H1 (cell line): ENCODE data around the gene RXFP1. TPM values are rescaled to one million over a fixed set of nuclear protein-coding genes. Genes with fewer than 3 reads are reported as not detected.

ENCODE experiments used
- CTCF ChIA-PET: fragments of 300-600 bp; sonication (Branson Sonifier 250); formaldehyde crosslinking; loops from one replicate; lab custom pipeline; 2021; ENCODE audit not compliant: partially characterized antibody; lab: Charles Lee
- POLR2A ChIA-PET: fragments of 300-600 bp; sonication (Branson Sonifier 250); formaldehyde crosslinking; loops from one replicate; lab custom pipeline; 2021; ENCODE audit warnings: inconsistent platforms; ENCODE audit not compliant: partially characterized antibody; lab: Charles Lee
- DNase-seq, 2 experiments: peaks; one replicate each; pipeline versions ENCODE4 v3.0.0 to v3.0.0-alpha.2; 2010 to 2022; ENCODE audit warnings: low spot score in 2 of 2, low read depth in 1 of 2, mixed read lengths in 1 of 2
- FAIRE-seq: peaks from 2 replicates; lab custom pipeline; 2011; peaks lifted over from hg19 to GRCh38; lab: Jason Lieb, UNC
- H2AFZ ChIP-seq: 2 replicates; pipeline ENCODE4 v1.8.1; 2012; ENCODE audit warnings: low read length, inconsistent platforms
- H2AK5ac ChIP-seq: 2 replicates; pipeline ENCODE4 v1.6.1; 2013; ENCODE audit warnings: low read depth, low read length
- H2BK120ac ChIP-seq: replicated peaks from 2 replicates; pipeline ENCODE3; 2013; ENCODE audit warnings: low read depth, low read length, inconsistent platforms
- H2BK12ac ChIP-seq: 2 replicates; pipeline ENCODE4 v1.6.1; 2013; ENCODE audit warnings: low read depth, low read length
- H2BK15ac ChIP-seq: 2 replicates; pipeline ENCODE4 v1.6.1; 2013; ENCODE audit warnings: low read length
- H2BK20ac ChIP-seq: 2 replicates; pipeline ENCODE4 v1.6.1; 2013; ENCODE audit warnings: low read length
- H2BK5ac ChIP-seq: 2 replicates; pipeline ENCODE4 v1.6.1; 2013; ENCODE audit warnings: low read depth, low read length
- H3K14ac ChIP-seq: 2 replicates; pipeline ENCODE4 v1.6.1; 2013; ENCODE audit warnings: inconsistent platforms; ENCODE audit not compliant: insufficient read length
- H3K18ac ChIP-seq: 2 replicates; pipeline ENCODE4 v1.6.1; 2013; ENCODE audit warnings: low read length; ENCODE audit errors: extremely low read depth
- H3K23ac ChIP-seq: 2 replicates; pipeline ENCODE4 v1.6.1; 2013; ENCODE audit warnings: inconsistent platforms; ENCODE audit not compliant: insufficient read length
- H3K23me2 ChIP-seq: 2 replicates; pipeline ENCODE4 v1.6.1; 2013; ENCODE audit warnings: low read depth, low read length
- H3K27ac ChIP-seq: 2 replicates; pipeline ENCODE4 v1.6.1; 2011; ENCODE audit warnings: low read depth, low read length, inconsistent platforms
- H3K27me3 ChIP-seq, 4 experiments: replicated peaks in 1 of 4; 1 replicate in 1 of 4; 2 replicates in 3 of 4; pipeline versions ENCODE4 v1.6.1 to v1.8.1; 2011 to 2013; ENCODE audit warnings: low read length in 3 of 4, mild to moderate bottlenecking in 3 of 4, inconsistent platforms in 2 of 4, mixed read lengths in 2 of 4, moderate library complexity in 1 of 4; ENCODE audit not compliant: control insufficient read depth in 3 of 4, insufficient read depth in 3 of 4; ENCODE audit errors: extremely low read depth in 1 of 4
- H3K36me3 ChIP-seq, 4 experiments: 2 replicates each; pipeline versions ENCODE4 v1.6.1 to v1.8.1; 2011 to 2013; ENCODE audit warnings: mild to moderate bottlenecking in 4 of 4, low read length in 3 of 4, moderate library complexity in 2 of 4, control low read depth in 1 of 4, inconsistent platforms in 1 of 4; ENCODE audit not compliant: insufficient read depth in 4 of 4, control insufficient read depth in 2 of 4
- H3K4ac ChIP-seq: replicated peaks from 2 replicates; pipeline ENCODE3; 2013; ENCODE audit warnings: low read length, low read depth, mixed read lengths, inconsistent platforms; ENCODE audit not compliant: insufficient read length
- H3K4me1 ChIP-seq, 4 experiments: replicated peaks in 1 of 4; 1 replicate in 1 of 4; 2 replicates in 3 of 4; pipeline versions ENCODE4 v1.6.1 to v1.8.1; 2011 to 2013; ENCODE audit warnings: low read length in 3 of 4, inconsistent platforms in 2 of 4, mixed read lengths in 1 of 4; ENCODE audit not compliant: insufficient read depth in 4 of 4, control insufficient read depth in 3 of 4
- H3K4me2 ChIP-seq, 2 experiments: 2 replicates each; pipeline versions ENCODE4 v1.6.1 to v1.8.1; 2011 to 2013; ENCODE audit warnings: low read depth in 2 of 2, low read length in 2 of 2, control low read depth in 1 of 2, inconsistent platforms in 1 of 2, mild to moderate bottlenecking in 1 of 2; ENCODE audit not compliant: insufficient read depth in 1 of 2
- H3K4me3 ChIP-seq, 4 experiments: fragments of 200-600, 300-600 bp in 1 of 4; sonication (generic), shearing (Covaris generic), sonication (Bioruptor Twin) in 1 of 4; 2 replicates each; pipeline versions ENCODE4 v1.5.1 to v1.8.1; 2011 to 2016; ENCODE audit warnings: low read length in 4 of 4, low read depth in 3 of 4, control low read depth in 2 of 4, inconsistent platforms in 2 of 4, mild to moderate bottlenecking in 2 of 4, mixed read lengths in 1 of 4, moderate library complexity in 1 of 4; ENCODE audit not compliant: insufficient read depth in 2 of 4; ENCODE audit errors: extremely low read depth in 1 of 4
- H3K56ac ChIP-seq: replicated peaks from 2 replicates; pipeline ENCODE3; 2013; ENCODE audit warnings: low read depth, mild to moderate bottlenecking, mixed read lengths, low read length, inconsistent platforms; ENCODE audit not compliant: insufficient read length
- H3K79me1 ChIP-seq: 2 replicates; pipeline ENCODE4 v1.6.1; 2013; ENCODE audit warnings: low read depth, low read length, control low read depth
- H3K79me2 ChIP-seq, 2 experiments: 2 replicates each; pipeline versions ENCODE4 v1.6.1 to v1.8.1; 2012 to 2013; ENCODE audit warnings: low read length in 2 of 2, mild to moderate bottlenecking in 2 of 2, inconsistent platforms in 1 of 2; ENCODE audit not compliant: insufficient read depth in 2 of 2, control insufficient read depth in 1 of 2
- H3K9ac ChIP-seq, 4 experiments: replicated peaks in 1 of 4; 1 replicate in 1 of 4; 2 replicates in 3 of 4; pipeline versions ENCODE4 v1.6.1 to v1.8.1; 2011 to 2013; ENCODE audit warnings: low read depth in 3 of 4, low read length in 3 of 4, control low read depth in 2 of 4, mild to moderate bottlenecking in 2 of 4, moderate library complexity in 2 of 4, inconsistent platforms in 1 of 4; ENCODE audit errors: extremely low read depth in 1 of 4
- H3K9me3 ChIP-seq, 2 experiments: 2 replicates each; pipeline versions ENCODE4 v1.6.1 to v1.8.1; 2012 to 2013; ENCODE audit warnings: mild to moderate bottlenecking in 2 of 2, moderate library complexity in 2 of 2, control low read depth in 1 of 2, inconsistent platforms in 1 of 2, low read depth in 1 of 2, low read length in 1 of 2, mixed read lengths in 1 of 2; ENCODE audit not compliant: insufficient read depth in 2 of 2
- H4K20me1 ChIP-seq, 2 experiments: replicated peaks in 1 of 2; 2 replicates each; pipeline versions ENCODE3 to v1.8.1; 2011 to 2013; ENCODE audit warnings: inconsistent platforms in 2 of 2, low read length in 2 of 2, mild to moderate bottlenecking in 1 of 2; ENCODE audit not compliant: insufficient read depth in 2 of 2, control insufficient read depth in 1 of 2
- H4K5ac ChIP-seq: 2 replicates; pipeline ENCODE4 v1.6.1; 2013; ENCODE audit warnings: low read length, low read depth, mixed read lengths, inconsistent platforms; ENCODE audit not compliant: insufficient read length
- H4K8ac ChIP-seq: 2 replicates; pipeline ENCODE4 v1.8.0; 2013; ENCODE audit warnings: mild to moderate bottlenecking, moderate library complexity, low read length, inconsistent platforms; ENCODE audit not compliant: insufficient read depth; ENCODE audit errors: extremely low read depth
- H4K91ac ChIP-seq: replicated peaks from 2 replicates; pipeline ENCODE3; 2013; ENCODE audit warnings: low read length, mixed read lengths, inconsistent platforms; ENCODE audit not compliant: insufficient read length
- CBX5 ChIP-seq: fragments of 300-800, 300-1000 bp; sonication (generic); IDR thresholded peaks from 2 replicates; pipeline ENCODE4 v1.7.1; 2016; ENCODE audit warnings: antibody characterized with exemption, low read length, low read depth
- CHD2 ChIP-seq: IDR thresholded peaks from 2 replicates; pipeline ENCODE4 v1.6.1; 2012; ENCODE audit warnings: low read length, improper control_type of control experiment
- GTF2F1 ChIP-seq: IDR thresholded peaks from 2 replicates; pipeline ENCODE4 v1.6.1; 2012; ENCODE audit warnings: low read depth, low read length, improper control_type of control experiment, borderline replicate concordance
- MAFK ChIP-seq: IDR thresholded peaks from 2 replicates; pipeline ENCODE4 v1.6.1; 2012; ENCODE audit warnings: low read depth, mild to moderate bottlenecking, improper control_type of control experiment, low read length
- NANOG ChIP-seq: IDR thresholded peaks from 2 replicates; pipeline ENCODE4 v1.6.1; 2011; ENCODE audit warnings: low read length, low read depth, mild to moderate bottlenecking, inconsistent platforms; ENCODE audit not compliant: insufficient read depth, poor library complexity, severe bottlenecking
- RXRA ChIP-seq: IDR thresholded peaks from 2 replicates; pipeline ENCODE4 v1.6.1; 2011; ENCODE audit warnings: low read depth, mild to moderate bottlenecking, low read length, moderate library complexity; ENCODE audit not compliant: insufficient read depth
- USF2 ChIP-seq: IDR thresholded peaks from 2 replicates; pipeline ENCODE4 v1.6.1; 2011; ENCODE audit warnings: low read length, improper control_type of control experiment
- WGBS, 2 experiments: shearing (Covaris generic) in 1 of 2; methylation state at CpG; one replicate each; pipeline versions ENCODE4 v1.1.6 to v1.1.7; 2013 to 2015; ENCODE audit warnings: low lambda C conversion rate in 2 of 2, mixed read lengths in 2 of 2, inconsistent platforms in 1 of 2, low coverage in 1 of 2, missing lambda C conversion rate in 1 of 2; ENCODE audit not compliant: insufficient replicate concordance in 2 of 2, insufficient coverage in 1 of 2, insufficient read length in 1 of 2; ENCODE audit errors: extremely low coverage in 1 of 2, missing lambda C conversion rate in 1 of 2; 5-methylcytosine and 5-hydroxymethylcytosine counted together
- polyA plus RNA-seq, 7 experiments: library from polyadenylated mRNA; depleted of rRNA in 3 of 7; stranded (reverse) in 5 of 7; unstranded in 2 of 7; fragments of >200 nt in 5 of 7; fragments of 200-250 nt in 2 of 7; gene quantifications; 1 replicate in 5 of 7; 2 replicates in 1 of 7; 4 replicates in 1 of 7; pipeline versions ENCODE4 v1.2.1 to v1.2.3, GENCODE V29; 2011 to 2013; ENCODE audit warnings: missing spikeins in 2 of 7, mixed read lengths in 2 of 7
- total RNA-seq: library from RNA; stranded (reverse); fragmentation: NEBNext Ultra II Directional; extraction: Animal tissue kit (Norgen Biotek cat#: 25700); gene quantifications from 2 replicates; pipeline ENCODE4 v1.2.1, GENCODE V29; 2021

Gene RXFP1
- total and polyA plus RNA-seq, 2 of the 8 experiments (the other 6 are each of a cell fraction or from before 2014, with no cell fraction given), result 0.14 to 0.56 TPM

- H4K8ac ChIP-seq, result no peak overlapping the region
- no peak overlapping the region for H2AFZ ChIP-seq
- POLR2A ChIA-PET, result no interaction called here
- H4K5ac ChIP-seq, result no peak overlapping the region
- H2BK12ac ChIP-seq, result no peak overlapping the region
- H3K14ac ChIP-seq, result no peak overlapping the region
- no peak overlapping the region for H3K23ac ChIP-seq
- no peaks in the 10 kb centered on the region for H4K20me1 ChIP-seq
- H2BK15ac ChIP-seq, result no peak overlapping the region
- H2BK20ac ChIP-seq, result no peak overlapping the region
- no peak overlapping the region for H2BK5ac ChIP-seq
- H4K91ac ChIP-seq, result no peak overlapping the region
- no peaks in the 10 kb centered on the region for H3K23me2 ChIP-seq
- H3K4me2 ChIP-seq, result no peak overlapping the region
- DNase-seq (no peak), FAIRE-seq (no peak)
- TF ChIP-seq CHD2 (no peak), MAFK (no peak), USF2 (no peak), NANOG (no peak), CBX5 (no peak), RXRA (no peak), GTF2F1 (no peak)
- no peaks in the 10 kb centered on the region for H3K27me3 ChIP-seq
- no peak overlapping the region for H3K56ac ChIP-seq
- H3K9ac ChIP-seq, result no peak overlapping the region
- no peak overlapping the region for H3K4ac ChIP-seq
- no peaks in the 10 kb centered on the region for H3K79me1 ChIP-seq
- H2AK5ac ChIP-seq, result no peak overlapping the region
- no peak overlapping the region for H3K18ac ChIP-seq
- no peaks in the 10 kb centered on the region for H3K4me1 ChIP-seq
- WGBS, 2 experiments, result 97% methylated on average over 4 of the region's 4 CpGs; no CpG with 5 or more reads in 1 of the 2 experiments
- H2BK120ac ChIP-seq, result no peak overlapping the region
- no peak overlapping the region for H3K4me3 ChIP-seq
- no peaks in the 10 kb centered on the region for H3K9me3 ChIP-seq
- no peak overlapping the region for H3K27ac ChIP-seq
- no peaks in the 10 kb centered on the region for H3K36me3 ChIP-seq
- CTCF ChIA-PET, result interaction anchor here (0.8 to 1.6 kb wide), 7 partner anchors 104 to 374 kb away, joined by 3 to 8 read pairs (median 3); no protein-coding TSS in a partner anchor
- H3K79me2 ChIP-seq, result no peaks in the 10 kb centered on the region
Measured at GRCh38 chr4:158621729-158622128, 100.0 kb downstream of the RXFP1 start.
